GM18520 (cell line): ENCODE data around the gene COLQ.
"Not testable (repeated sequence)": the region's sequence is repeated elsewhere in the genome, so short reads cannot be mapped to it uniquely, and the experiment has no call there.

Experiments
- ATAC-seq: cut with Tn5 transposase; IDR thresholded peaks from one replicate; pipeline ENCODE4 v1.9.1; 2021; ENCODE audit not compliant: unreplicated experiment

Gene COLQ

DNA sequence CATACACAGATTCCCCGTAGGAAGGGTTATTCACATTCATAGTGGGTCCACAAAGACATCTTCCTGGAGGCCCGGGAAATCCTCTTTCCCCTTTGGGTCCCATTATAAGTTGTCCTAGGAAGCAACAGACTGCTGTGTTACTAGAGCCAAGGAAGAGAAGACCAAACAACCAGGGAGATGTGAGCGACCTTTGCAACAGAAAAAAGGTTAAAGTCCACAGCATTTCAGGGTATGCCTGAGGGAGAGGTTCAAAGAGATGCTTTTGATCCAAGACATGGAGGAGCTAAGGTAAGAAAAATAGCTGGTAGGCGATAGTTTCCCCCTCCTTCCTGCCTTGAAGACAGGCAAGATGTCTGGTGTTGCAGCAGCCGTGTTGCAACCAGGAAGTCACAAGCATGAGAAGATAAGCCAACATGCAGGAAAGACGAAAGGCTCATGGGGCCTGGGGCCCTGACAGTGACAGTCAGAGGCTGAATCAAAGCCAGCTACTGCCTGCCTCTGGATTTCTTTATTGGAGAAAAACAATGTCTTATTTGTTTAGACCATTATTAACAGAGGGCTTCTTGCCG lies 63.2 kb downstream of the COLQ start:
- no peak for ATAC-seq

- ATAC-seq = not testable (repeated sequence)
Measured at GRCh38 chr3:15456915-15457314, 64.6 kb downstream of the COLQ start.

- ATAC-seq = no peak
Measured at GRCh38 chr3:15456321-15456720, 65.2 kb downstream of the COLQ start.

DNA sequence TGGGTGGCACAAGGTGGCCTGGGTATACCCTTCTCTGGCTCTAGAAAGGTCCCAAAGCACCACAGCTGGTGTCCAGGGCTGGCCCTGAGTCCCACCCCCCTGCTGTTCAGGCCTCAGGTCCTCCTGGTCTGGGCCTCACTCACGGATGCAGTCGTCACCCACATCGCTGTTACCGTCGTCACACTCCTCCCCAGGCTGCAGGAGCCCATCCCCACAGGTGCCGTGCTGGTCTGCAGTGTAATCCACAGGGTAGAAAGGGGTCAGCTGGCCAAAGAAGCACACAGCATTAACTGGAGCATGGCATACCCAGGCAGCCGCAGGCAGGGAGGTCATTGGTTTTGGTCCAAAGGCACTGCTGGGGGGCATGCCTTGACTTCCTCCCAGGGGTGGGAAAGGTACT lies 65.8 kb downstream of the COLQ start:
- ATAC-seq = no peak

DNA sequence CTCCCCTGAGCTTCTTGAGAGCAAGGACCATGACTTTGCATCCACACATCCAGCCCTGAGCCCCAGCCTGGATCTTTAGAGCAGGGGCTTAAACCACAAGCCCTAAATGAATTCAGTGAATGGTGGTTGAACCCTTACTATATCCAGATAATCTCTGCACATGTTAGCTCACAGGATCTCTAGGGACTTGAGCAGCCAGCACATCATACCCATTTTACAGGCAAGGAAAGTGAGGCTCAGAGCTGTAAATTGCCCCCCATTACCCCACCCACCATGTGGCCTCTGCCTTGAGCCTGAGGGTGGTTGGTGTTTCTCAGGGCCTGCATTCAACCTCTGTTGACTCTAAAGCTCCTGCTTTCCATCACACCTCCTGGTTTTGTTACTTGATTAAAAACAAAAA lies 66.5 kb downstream of the COLQ start:
- ATAC-seq = no peak

DNA sequence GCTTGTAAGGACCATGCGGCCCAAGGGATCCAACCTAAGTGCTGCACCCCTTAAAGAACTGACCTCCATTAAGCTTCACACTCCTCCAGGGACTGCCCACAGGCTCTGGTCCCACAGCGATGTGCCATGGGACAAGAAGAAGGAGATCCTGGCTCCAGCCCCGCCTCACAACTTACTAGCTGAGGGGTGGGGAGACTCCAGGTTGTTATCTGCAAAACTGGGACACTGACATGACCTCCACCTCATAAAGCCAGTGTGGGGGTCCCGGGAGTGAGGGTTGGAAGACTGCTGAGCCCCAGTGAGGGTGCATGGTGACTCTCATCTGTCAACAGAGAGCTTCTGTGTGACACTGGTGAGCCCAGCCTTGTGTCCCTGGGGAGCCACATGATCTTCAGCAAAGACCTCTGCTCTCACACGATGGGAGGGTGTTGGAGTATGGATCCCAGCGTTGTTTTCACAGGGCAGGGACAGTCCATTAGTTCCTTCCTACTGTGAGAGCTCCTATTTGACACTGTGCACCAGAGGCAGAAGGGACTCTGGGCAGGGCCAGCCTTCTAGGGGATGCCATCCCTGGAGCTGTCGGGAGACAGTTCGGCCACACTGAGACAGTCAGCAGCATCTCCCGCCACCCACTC lies 67.4 kb downstream of the COLQ start:
- ATAC-seq = no peak

DNA sequence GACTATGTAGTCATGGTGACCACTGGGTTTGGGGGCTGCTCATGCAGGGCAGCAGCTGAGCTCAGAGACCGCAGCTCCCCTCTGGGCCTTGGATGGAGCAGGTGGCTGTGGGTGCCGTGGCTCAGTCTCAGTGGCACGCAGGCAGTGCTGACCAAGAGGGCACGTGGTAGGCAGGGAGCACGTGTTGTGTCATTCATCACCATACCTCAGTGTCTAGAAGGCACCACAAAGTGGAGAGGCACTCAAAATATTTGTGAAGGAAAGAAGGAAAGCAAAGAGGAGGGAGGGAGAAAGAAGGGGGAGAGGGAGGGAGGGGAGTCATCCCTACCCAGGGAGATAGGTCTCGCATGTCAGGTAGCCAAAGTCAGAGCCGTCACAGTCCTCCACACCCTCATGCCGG lies 68.0 kb downstream of the COLQ start:
- ATAC-seq = no peak

GRCh38 chr3:15452961-15453360 lies 68.5 kb downstream of the COLQ start:
- no peak for ATAC-seq

DNA sequence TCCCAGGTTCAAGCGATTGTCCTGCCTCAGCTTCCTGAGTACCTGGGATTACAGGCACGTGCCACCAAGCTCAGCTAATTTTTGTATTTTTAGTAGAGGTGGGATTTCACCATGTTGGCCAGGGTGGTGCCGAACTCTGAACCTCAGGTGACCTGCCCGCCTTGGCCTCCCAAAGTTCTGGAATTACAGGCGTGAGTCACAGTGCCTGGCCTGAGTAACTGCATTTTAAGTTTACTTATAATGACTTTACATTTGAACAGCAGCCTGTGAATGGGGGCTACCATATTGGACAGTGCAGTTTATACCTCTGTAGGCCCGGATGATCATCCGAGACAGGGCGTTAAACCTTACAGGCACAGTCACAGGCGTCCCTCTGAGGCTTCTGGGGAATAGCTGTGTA lies 69.3 kb downstream of the COLQ start:
- ATAC-seq = no peak

DNA sequence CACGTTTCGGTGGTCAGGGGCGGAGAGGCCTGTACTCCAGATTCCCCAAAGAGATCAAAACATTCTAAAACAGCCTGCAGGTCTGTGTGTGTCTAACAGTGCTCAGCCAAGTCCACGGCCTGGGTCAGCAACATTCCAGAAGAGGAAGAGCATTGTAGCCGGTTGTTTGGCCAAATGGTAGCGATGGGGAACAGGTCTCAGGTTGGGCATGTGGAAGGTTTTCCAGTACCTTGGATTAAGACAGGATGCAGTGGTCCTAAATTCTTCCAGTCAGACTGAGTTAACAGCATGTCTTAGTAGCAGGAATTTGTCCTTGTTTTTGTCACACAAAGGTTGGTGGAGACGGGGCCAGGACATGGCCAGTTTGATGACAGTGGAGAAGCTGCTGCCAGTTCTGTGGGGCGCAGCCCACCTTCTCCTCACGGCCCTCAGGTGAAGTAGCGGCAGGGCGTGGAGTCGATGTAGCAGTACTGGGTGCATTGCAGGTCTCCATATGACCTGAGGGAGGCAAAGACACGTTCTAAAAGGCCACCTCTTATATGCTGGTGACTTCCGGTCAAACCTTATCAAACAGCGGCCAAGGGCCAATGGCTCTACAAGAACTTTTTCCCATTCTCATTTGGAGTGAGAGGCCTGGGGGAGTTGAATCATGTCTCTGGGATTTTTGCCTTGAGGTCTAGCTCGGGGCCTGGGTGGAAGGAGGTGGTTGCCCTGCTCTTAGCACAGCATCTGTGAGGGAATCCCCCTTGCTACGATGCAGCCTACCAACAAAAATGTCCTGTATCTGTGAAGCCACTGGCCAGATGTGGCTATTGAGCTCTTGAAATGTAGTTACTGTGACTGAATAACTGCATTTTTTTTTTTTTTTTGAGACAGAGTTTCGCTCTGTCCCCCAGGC lies 70.0 kb downstream of the COLQ start:
- no peak for ATAC-seq

DNA sequence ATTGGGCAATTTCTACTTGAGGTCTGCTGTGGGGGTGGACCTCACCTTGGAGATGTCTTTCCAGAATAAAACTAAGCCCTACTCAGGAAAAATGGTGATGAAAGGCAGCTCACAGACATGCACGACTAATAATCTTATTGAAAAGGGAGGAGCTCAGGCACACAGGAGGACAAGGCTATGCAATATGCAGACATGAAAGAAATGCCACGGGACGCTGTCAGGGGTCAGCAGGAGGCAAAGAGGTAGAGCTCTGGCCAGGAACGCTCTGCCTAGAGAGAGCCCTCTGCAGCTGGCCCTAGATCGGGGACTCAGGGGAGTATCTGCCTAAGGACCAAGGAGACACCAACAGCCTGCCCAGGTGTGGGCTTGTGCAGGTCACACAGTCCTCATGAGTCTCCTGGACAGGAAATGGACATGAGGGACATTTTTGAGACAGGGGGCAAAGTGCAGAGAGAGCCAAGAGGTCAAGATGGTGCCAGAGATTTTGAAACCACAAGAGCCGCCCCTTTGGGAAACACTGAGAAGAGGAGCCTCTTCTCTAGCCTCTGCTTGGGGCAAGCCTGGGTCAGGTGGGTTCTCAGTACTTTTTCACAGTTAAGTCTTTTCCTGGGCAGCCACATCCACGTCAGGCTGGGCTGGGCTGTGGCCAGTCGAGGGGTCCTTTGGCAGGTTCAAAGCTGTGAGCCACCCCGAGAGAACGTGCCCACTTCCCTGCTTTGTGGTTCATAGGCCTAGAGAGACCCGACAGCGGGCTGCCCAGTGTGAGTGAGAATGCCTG lies 70.9 kb downstream of the COLQ start:
- no peak for ATAC-seq

- ATAC-seq = no peak
Measured at GRCh38 chr3:15449489-15450224, 71.8 kb downstream of the COLQ start.

GRCh38 chr3:15443826-15444524 lies 77.5 kb downstream of the COLQ start:
- ATAC-seq = no peak

GRCh38 chr3:15440891-15441290 lies 80.6 kb downstream of the COLQ start:
- no peak for ATAC-seq

DNA sequence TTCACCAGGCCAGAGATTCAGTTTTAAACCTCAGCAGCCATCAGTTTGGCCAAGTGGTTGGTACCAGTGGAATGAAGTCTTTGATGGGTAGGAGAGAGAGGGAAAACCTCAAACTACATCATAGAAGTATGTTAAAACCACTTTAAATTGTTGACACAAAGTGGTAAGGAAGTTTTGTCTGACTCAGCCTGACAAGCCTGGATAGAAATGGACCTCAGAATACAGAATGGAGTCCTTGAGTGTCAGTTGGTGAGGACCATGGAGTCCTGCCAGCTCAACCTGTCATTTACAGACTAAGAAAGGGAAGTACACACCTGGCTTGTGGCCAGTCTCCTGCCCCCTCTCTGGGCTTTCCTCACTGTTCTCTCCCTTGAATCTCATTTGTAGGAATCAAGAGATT lies 82.0 kb downstream of the COLQ start:
- no peak for ATAC-seq

GRCh38 chr3:15438983-15439382 lies 82.5 kb downstream of the COLQ start:
- ATAC-seq = no peak

GRCh38 chr3:15436246-15436645 lies 85.3 kb downstream of the COLQ start:
- no peak for ATAC-seq

- ATAC-seq = no peak
Measured at GRCh38 chr3:15434756-15435155, 86.8 kb downstream of the COLQ start.

DNA sequence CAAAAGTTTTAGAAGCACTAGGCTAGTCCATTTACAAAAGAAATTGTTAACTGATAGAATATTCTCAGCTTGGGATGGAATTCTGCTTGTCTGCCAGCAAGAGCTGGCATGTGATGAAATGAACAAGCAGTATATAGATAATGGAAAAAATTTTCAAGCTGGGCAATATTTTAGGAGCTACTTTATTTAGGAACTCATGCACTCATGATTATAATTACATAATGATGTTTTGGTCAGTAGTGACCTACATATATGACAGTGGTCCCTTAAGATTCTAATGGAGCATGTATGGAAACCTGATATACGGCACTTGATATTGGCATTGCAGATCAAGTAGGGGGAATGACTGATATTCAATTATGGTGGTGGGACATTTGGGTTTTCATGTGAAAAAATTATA lies 88.0 kb downstream of the COLQ start:
- no peak for ATAC-seq

DNA sequence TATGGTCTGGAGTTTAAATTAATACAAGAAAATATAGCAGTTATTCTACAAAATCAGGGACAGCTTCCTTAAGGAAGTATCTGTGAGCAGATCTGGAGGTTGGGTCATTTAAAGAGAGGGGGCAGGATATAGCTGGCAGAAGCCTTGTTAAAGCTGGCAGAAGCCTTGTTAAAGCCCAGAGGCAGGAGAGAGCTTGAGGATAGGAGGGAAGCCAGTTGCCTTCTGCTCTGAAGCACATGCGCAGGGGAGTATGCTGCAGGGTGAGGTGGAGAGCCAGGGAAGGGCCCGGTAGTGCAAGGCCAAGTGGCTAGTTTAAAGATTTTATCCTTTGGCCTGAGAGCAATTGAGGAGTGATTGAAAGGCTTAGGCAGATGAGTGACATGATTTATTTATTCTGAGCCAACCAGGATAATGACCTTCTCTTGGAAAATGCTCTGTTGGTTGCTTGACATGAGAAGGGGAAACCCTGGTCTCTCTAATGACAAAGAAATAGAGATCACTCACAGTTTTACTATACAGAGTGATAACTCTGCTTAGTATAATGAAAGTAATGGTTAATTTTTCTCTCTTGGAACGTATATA lies 90.2 kb downstream of the COLQ start:
- ATAC-seq = no peak
